ENCODE data around the gene TMEM40. TPM values are rescaled to one million over a fixed set of nuclear protein-coding genes. Genes with fewer than 3 reads are reported as not detected.

TMEM40 gene
- total RNA-seq, 4 donors from 2014 or later, result 47.7 to 82.2 (median 63.8) TPM

DNA sequence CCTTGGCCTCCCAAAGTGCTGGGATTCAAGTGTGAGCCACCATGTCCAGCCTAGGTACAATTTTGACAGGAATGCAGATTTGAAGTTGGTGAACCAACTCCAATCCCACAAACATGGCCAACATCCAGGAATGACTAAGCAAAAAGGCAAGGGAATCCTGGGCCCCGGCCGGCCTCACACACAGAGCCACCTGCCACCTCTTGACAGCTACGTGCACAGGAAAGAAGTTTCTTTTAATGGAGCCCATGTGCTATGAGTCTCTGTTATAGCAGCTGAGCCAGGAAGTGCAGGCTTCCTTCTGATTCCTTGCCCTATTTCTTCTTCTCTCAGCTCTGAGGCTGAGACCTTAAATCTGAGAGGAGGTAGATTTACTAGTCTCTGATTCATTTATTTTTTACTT lies 8.8 kb downstream of the TMEM40 start:
- DNase-seq (ENCODE audit: low spot score in 2 of 2), result no peak
- Histone ChIP-seq H3K27ac (no peak overlapping the region), H3K4me1 (peaks cover 14% of the 10 kb centered on the region), H3K36me3 (no peaks in the 10 kb centered on the region), H3K4me3 (no peak overlapping the region), H3K9me3 (no peaks in the 10 kb centered on the region), H3K27me3 (no peaks in the 10 kb centered on the region)
- TF ChIP-seq POLR2AphosphoS5 (IDR thresholded peaks at IDR 0.05), result no peak
- TF ChIP-seq, protein P1, sequence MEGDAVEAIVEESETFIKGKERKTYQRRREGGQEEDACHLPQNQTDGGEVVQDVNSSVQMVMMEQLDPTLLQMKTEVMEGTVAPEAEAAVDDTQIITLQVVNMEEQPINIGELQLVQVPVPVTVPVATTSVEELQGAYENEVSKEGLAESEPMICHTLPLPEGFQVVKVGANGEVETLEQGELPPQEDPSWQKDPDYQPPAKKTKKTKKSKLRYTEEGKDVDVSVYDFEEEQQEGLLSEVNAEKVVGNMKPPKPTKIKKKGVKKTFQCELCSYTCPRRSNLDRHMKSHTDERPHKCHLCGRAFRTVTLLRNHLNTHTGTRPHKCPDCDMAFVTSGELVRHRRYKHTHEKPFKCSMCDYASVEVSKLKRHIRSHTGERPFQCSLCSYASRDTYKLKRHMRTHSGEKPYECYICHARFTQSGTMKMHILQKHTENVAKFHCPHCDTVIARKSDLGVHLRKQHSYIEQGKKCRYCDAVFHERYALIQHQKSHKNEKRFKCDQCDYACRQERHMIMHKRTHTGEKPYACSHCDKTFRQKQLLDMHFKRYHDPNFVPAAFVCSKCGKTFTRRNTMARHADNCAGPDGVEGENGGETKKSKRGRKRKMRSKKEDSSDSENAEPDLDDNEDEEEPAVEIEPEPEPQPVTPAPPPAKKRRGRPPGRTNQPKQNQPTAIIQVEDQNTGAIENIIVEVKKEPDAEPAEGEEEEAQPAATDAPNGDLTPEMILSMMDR (IDR thresholded peaks at IDR 0.05), result no peak
- no peak for TF ChIP-seq EP300 (IDR thresholded peaks at IDR 0.05)
- TF ChIP-seq POLR2A (IDR thresholded peaks at IDR 0.05), result no peak
- 21% methylated on average over 3 of the region's 3 CpGs for WGBS

DNA sequence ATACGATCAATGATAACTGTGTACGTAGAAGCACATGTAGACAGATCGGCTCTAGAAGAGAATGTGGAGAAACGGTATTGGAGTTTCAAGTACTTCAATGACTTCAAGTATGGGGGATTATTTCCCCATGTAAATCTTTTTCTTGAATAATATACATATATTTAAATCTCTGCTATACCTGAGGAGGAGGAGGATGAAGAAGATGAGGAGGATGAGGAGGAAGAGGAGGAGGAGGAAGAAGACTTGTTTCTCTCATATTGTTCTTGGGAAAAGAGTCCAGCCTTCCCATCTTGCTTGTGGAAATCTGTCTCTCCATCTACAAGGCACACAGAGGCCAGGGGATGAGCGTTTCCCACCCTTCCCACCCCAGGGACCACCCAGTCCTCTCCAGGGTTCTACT lies 10.6 kb downstream of the TMEM40 start:
- Histone ChIP-seq H3K27ac (no peak overlapping the region), H3K9me3 (no peaks in the 10 kb centered on the region), H3K36me3 (no peaks in the 10 kb centered on the region), H3K4me3 (no peak overlapping the region), H3K27me3 (no peaks in the 10 kb centered on the region), H3K4me1 (peaks cover 11% of the 10 kb centered on the region)
- WGBS, result 86% methylated on average over 5 of the region's 5 CpGs
- DNase-seq (ENCODE audit: low spot score in 2 of 2), result no peak
- no peak for TF ChIP-seq POLR2A (IDR thresholded peaks at IDR 0.05)
- no peak for TF ChIP-seq POLR2AphosphoS5 (IDR thresholded peaks at IDR 0.05)
- no peak for TF ChIP-seq EP300 (IDR thresholded peaks at IDR 0.05)
- TF ChIP-seq, protein P1 (IDR thresholded peaks at IDR 0.05), result no peak

DNA sequence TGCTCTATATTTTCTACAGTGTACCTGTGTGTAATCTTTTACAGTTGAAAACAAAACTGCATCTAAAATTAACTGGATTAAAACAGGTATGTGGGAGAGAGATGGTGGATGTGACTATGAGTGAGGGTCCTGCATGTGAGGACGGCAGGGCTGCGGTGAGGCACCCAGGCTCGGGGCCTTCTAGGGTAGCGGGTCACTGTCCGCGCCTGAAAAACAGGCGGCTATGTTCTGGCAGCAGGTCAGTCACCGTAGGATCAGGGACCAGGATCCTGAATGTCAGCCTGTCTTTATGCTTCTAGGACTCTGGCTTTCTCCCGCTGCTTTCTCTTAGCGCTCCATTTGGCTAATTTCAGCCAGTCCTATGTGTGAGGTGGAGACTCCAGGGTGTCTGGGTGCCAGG lies 12.6 kb downstream of the TMEM40 start:
- no peaks in the 10 kb centered on the region for H3K27me3 ChIP-seq
- no peak overlapping the region for H3K27ac ChIP-seq
- TF ChIP-seq, protein P1 (IDR thresholded peaks at IDR 0.05), result no peak
- TF ChIP-seq EP300 (IDR thresholded peaks at IDR 0.05) (no peak), POLR2AphosphoS5 (IDR thresholded peaks at IDR 0.05) (no peak), POLR2A (IDR thresholded peaks at IDR 0.05) (no peak)
- DNase-seq (ENCODE audit: low spot score in 2 of 2), result no peak
- 89% methylated on average over 10 of the region's 10 CpGs for WGBS
- H3K4me1 ChIP-seq, result peaks cover 8% of the 10 kb centered on the region
- H3K9me3 ChIP-seq, result no peaks in the 10 kb centered on the region
- H3K4me3 ChIP-seq, result no peak overlapping the region
- H3K36me3 ChIP-seq, result peaks cover 6% of the 10 kb centered on the region

DNA sequence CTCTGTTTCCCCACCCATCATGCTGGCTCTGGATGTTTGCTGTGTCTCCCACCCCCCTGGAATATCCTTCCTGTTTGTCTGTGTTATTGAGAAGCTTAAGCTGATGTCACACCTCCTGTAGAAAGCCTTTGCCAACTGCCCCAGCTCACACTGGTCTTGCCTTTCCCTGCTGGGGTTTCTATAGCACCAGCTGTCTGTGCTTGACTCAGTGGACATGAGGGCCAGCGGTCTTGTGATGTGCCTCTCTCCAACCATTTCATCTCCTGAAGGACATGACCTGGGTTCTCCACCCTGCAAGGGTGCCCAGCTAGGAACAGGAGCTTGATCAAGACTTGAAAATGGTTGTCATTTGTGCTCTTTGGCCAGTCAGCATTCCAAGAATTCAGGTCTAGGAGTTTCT lies 14.7 kb downstream of the TMEM40 start:
- Histone ChIP-seq H3K27ac (no peak overlapping the region), H3K9me3 (no peaks in the 10 kb centered on the region), H3K4me1 (no peaks in the 10 kb centered on the region), H3K27me3 (no peaks in the 10 kb centered on the region), H3K4me3 (no peak overlapping the region), H3K36me3 (peaks cover 6% of the 10 kb centered on the region)
- WGBS, result 88% methylated on average over 1 of the region's 1 CpG
- no peak for DNase-seq (ENCODE audit: low spot score in 2 of 2)
- TF ChIP-seq, protein P1 (IDR thresholded peaks at IDR 0.05), result no peak
- TF ChIP-seq EP300 (IDR thresholded peaks at IDR 0.05) (no peak), POLR2AphosphoS5 (IDR thresholded peaks at IDR 0.05) (no peak), POLR2A (IDR thresholded peaks at IDR 0.05) (no peak)

DNA sequence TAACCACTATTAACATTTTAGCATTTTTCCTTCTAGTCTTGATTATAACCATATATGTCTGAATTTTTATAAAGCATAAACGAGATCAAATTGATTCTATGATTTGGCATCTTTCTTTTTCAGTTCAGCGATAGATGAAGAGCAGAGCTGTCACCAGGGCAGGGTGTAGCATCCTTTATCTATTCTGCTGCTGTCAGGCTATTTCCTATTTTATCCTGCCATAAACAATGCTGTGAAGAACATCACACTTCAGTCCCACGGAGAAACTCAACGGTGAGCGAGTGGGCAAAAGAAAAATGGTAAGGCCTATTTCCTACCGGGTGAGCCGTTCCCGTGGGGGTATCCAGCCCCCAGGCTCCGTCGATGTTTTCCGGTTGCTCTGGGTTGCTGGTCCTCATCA lies 15.5 kb downstream of the TMEM40 start:
- no peak overlapping the region for H3K4me3 ChIP-seq
- 84% methylated on average over 11 of the region's 11 CpGs for WGBS
- H3K4me1 ChIP-seq, result no peaks in the 10 kb centered on the region
- TF ChIP-seq POLR2AphosphoS5 (IDR thresholded peaks at IDR 0.05), result no peak
- TF ChIP-seq, protein P1 (IDR thresholded peaks at IDR 0.05), result no peak
- TF ChIP-seq EP300 (IDR thresholded peaks at IDR 0.05), result no peak
- TF ChIP-seq POLR2A (IDR thresholded peaks at IDR 0.05), result no peak
- no peak overlapping the region for H3K27ac ChIP-seq
- H3K36me3 ChIP-seq, result peaks cover 6% of the 10 kb centered on the region
- no peaks in the 10 kb centered on the region for H3K9me3 ChIP-seq
- H3K27me3 ChIP-seq, result no peaks in the 10 kb centered on the region
- no peak for DNase-seq (ENCODE audit: low spot score in 2 of 2)

Data from suprapubic skin (tissue), 4 donors.